Adrenal gland (tissue), 12 donors: ENCODE results near the gene IRF4. TPM values are rescaled to one million over a fixed set of nuclear protein-coding genes. Genes with fewer than 3 reads are reported as not detected.

Experiments
- DNase-seq, 7 donors: peaks; one replicate each; pipeline ENCODE4 v3.0.0-alpha.2; 2019 to 2020
- H3K27ac ChIP-seq, 5 donors: fragments of 200-600 bp; sonication (generic) in 4 of 5; 1 replicate in 3 of 5; 2 replicates in 2 of 5; pipeline versions ENCODE4 v1.5.1 to v1.8.0; 2016 to 2020; ENCODE audit warnings: mild to moderate bottlenecking in 1 of 5
- H3K27me3 ChIP-seq: fragments of 200-600 bp; 2 replicates; pipeline ENCODE4 v1.8.0; 2021
- H3K36me3 ChIP-seq, 2 donors: fragments of 200-600 bp; replicated peaks in 1 of 2; 1 replicate in 1 of 2; 2 replicates in 1 of 2; pipeline versions ENCODE4 v1.5.1 to v1.8.0; 2018 to 2022
- H3K4me1 ChIP-seq, 2 donors: fragments of 200-600 bp; replicated peaks in 1 of 2; 1 replicate in 1 of 2; 2 replicates in 1 of 2; pipeline versions ENCODE4 v1.5.1 to v1.8.0; 2018 to 2021
- H3K4me3 ChIP-seq, 4 donors: fragments of 200-600 bp; sonication (generic) in 3 of 4; one replicate each; pipeline ENCODE4 v1.5.1; 2016 to 2018
- H3K9me3 ChIP-seq, 3 donors: fragments of 200-600 bp; sonication (generic) in 1 of 3; replicated peaks in 1 of 3; 1 replicate in 2 of 3; 2 replicates in 1 of 3; pipeline versions ENCODE4 v1.5.1 to v1.8.0; 2016 to 2021
- CTCF ChIP-seq, 6 experiments: fragments of 450-650 bp in 4 of 6; fragments of 200-600 bp in 2 of 6; sonication (generic) in 1 of 6; IDR thresholded peaks; 1 replicate in 5 of 6; 2 replicates in 1 of 6; pipeline versions ENCODE4 v1.5.1 to v1.8.0; 2016 to 2021; ENCODE audit warnings: antibody characterized with exemption in 6 of 6, mild to moderate bottlenecking in 2 of 6, moderate library complexity in 1 of 6
- POLR2A ChIP-seq, 2 donors: fragments of 450-650 bp; IDR thresholded peaks; one replicate each; pipeline ENCODE4 v1.6.1; 2017; ENCODE audit warnings: antibody characterized with exemption in 2 of 2, mild to moderate bottlenecking in 2 of 2, moderate library complexity in 1 of 2
- WGBS, 4 donors: extraction: QIAGEN DNeasy Blood & Tissue Kit in 2 of 4; methylation state at CpG; one replicate each; pipeline versions ENCODE4 v1.1.5 to v1.1.7; 2013 to 2017; 5-methylcytosine and 5-hydroxymethylcytosine counted together
- intact Hi-C, 2 donors: fragments of 100-400 bp; cut with DNase I; formaldehyde crosslinking; loops; one replicate each; pipeline versions ENCODE4 v1.14.1 to v1.15.0; 2022 to 2023
- polyA plus RNA-seq, 3 donors: library from polyadenylated mRNA; stranded (reverse); fragments of 200-250 nt in 2 of 3; fragments of 350-450 nt in 1 of 3; fragmentation: Illumina TruSeq in 1 of 3; extraction: RNeasy Lipid Tissue Mini Kit (QIAGEN cat#74804) in 1 of 3; gene quantifications; one replicate each; pipeline ENCODE4 v1.2.3, GENCODE V29; 2013 to 2014
- total RNA-seq, 9 donors: library from RNA; depleted of rRNA in 4 of 9; stranded (reverse); fragments of >200 nt in 4 of 9; fragments of 120-200 nt in 1 of 9; fragmentation: NEBNext Ultra II Directional in 1 of 9; extraction: Animal tissue kit (Norgen Biotek cat#: 25700) in 1 of 9; gene quantifications; one replicate each; pipeline versions ENCODE4 v1.1.0 to v1.2.4, GENCODE V29; 2013 to 2023
- donor health status: healthy with polysubstance abuse.
- donor health status: Bipolar disorder and iron deficiency.
- donor health status: DM: yes; HTN: yes; CAD: no.
- donor health status: DM: no; HTN: no; CAD: no.
- donor health status: DM: no; HTN: no; CAD: no.
- donor health status: DM: yes; HTN: yes; CAD: no.

IRF4 gene
- total and polyA plus RNA-seq, 12 donors: 0.06 to 1.5 (median 0.48) TPM; not detected in 1

DNA sequence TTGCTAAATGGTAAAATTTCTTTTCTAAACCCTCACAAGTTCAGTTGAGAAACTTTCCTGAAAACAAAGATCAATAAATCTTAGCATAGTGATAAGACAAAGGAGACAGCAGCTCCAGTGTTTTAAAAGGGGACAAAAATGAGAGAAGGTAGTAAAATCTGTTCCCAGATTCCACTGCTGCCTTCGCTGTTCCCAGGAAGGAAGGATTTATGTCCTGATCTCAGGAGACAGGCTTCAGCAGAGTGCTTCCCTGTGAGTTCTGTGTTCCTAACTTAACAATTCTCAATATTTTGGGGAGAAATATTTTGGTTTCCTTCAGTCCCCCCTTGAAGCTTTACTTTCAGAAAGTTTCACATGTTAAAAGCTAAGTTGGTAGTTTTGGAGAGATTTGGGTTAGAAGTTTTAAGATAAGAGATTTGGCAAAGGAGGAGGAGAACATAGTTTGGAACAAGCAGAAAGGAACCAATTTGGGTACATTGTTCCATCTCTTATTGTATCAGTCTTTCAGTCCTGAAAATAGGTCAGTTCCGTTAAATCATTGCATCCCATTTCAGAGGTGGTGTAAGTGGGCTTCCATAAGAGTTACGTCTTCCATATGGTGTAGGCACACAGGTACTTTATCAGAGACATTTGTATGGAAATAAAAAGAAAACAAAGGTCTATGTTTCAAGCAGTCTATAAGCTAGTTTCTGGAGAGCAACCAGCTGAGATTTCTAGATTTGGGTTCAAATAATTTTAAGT lies 20.8 kb downstream of the IRF4 start:
- DNase-seq: no peak
- Histone ChIP-seq H3K4me1 (no peaks in the 10 kb centered on the region), H3K36me3 (no peaks in the 10 kb centered on the region), H3K27me3 (no peaks in the 10 kb centered on the region), H3K4me3 (no peak overlapping the region), H3K27ac (no peak overlapping the region), H3K9me3 (no peaks in the 10 kb centered on the region)
- TF ChIP-seq CTCF (IDR thresholded peaks at IDR 0.05): no peak
- no peak for TF ChIP-seq POLR2A (IDR thresholded peaks at IDR 0.05)
- intact Hi-C loops: no loop called here
- WGBS, 4 donors: 63 to 72% (median 70%) methylated on average over 3 of the region's 3 CpGs

GRCh38 chr6:414447-414846 lies 22.9 kb downstream of the IRF4 start:
- Histone ChIP-seq H3K36me3 (no peaks in the 10 kb centered on the region), H3K4me1 (no peaks in the 10 kb centered on the region), H3K9me3 (no peaks in the 10 kb centered on the region), H3K27ac (no peak overlapping the region), H3K4me3 (no peak overlapping the region), H3K27me3 (no peaks in the 10 kb centered on the region)
- TF ChIP-seq POLR2A (IDR thresholded peaks at IDR 0.05) (no peak), CTCF (IDR thresholded peaks at IDR 0.05) (no peak)
- no peak for DNase-seq
- intact Hi-C loops: no loop called here

- H3K4me1 ChIP-seq: no peaks in the 10 kb centered on the region
- H3K9me3 ChIP-seq: no peaks in the 10 kb centered on the region
- WGBS, 4 donors: 94 to 99% (median 97%) methylated on average over 3 of the region's 3 CpGs
- no peak overlapping the region for H3K27ac ChIP-seq
- DNase-seq: no peak
- intact Hi-C loops: no loop called here
- H3K36me3 ChIP-seq: no peaks in the 10 kb centered on the region
- H3K27me3 ChIP-seq: no peaks in the 10 kb centered on the region
- TF ChIP-seq POLR2A (IDR thresholded peaks at IDR 0.05) (no peak), CTCF (IDR thresholded peaks at IDR 0.05) (no peak)
- H3K4me3 ChIP-seq: no peak overlapping the region
Observed at GRCh38 chr6:415087-415486, 23.5 kb downstream of the IRF4 start.

DNA sequence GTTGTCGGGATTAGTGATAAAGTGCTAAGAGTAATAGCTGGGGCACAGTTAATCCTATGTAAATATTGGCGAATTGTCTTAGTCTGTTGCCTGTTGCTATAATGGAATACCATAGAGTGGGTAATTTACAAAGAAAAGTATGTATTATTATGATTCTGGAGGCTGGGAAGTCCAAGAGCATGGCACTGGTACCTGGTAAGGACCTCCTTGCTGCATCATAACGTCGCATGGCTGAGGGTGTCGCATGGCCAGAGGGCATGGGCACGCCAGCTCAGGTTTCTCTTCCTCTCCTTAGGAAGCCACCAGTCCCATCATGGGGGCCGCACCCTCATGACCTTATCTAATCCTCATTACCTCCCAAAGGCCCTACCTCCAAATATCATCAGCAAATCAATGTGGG lies 29.7 kb downstream of the IRF4 start:
- no peaks in the 10 kb centered on the region for H3K9me3 ChIP-seq
- H3K36me3 ChIP-seq: no peaks in the 10 kb centered on the region
- intact Hi-C loops: no loop called here
- DNase-seq: no peak
- H3K27ac ChIP-seq: no peak overlapping the region
- no peaks in the 10 kb centered on the region for H3K27me3 ChIP-seq
- H3K4me1 ChIP-seq: no peaks in the 10 kb centered on the region
- no peak for TF ChIP-seq CTCF (IDR thresholded peaks at IDR 0.05)
- TF ChIP-seq POLR2A (IDR thresholded peaks at IDR 0.05): no peak
- H3K4me3 ChIP-seq: no peak overlapping the region
- WGBS, 4 donors: 91 to 98% (median 94%) methylated on average over 7 of the region's 7 CpGs
